Activated T-cell treated with anti-CD3 and anti-CD28 coated beads, Interleukin-2, amount 50 U/mL, for 4 hours (primary cell): ENCODE data around the gene SORCS3. TPM values are rescaled to one million over a fixed set of nuclear protein-coding genes. Genes with fewer than 3 reads are reported as not detected.

ENCODE experiments used
- ATAC-seq, 2 donors: fragments of 200-7000 bp; cut with Tn5 transposase; one replicate each; pipeline ENCODE4 v1.10.0; 2021
- DNase-seq: peaks from one replicate; pipeline ENCODE4 v3.0.0-alpha.2; 2020
- H3K27me3 Mint-ChIP-seq: one replicate; pipeline ENCODE4 v1.8.0; 2021; ENCODE audit warnings: low read depth, mixed read lengths
- H3K36me3 Mint-ChIP-seq: one replicate; pipeline ENCODE4 v1.8.0; 2022; ENCODE audit warnings: mixed read lengths; ENCODE audit not compliant: insufficient read depth
- H3K4me1 Mint-ChIP-seq: one replicate; pipeline ENCODE4 v1.8.0; 2021; ENCODE audit warnings: low read depth, mixed read lengths
- H3K4me3 Mint-ChIP-seq: one replicate; pipeline ENCODE4 v1.8.0; 2021; ENCODE audit warnings: mild to moderate bottlenecking, moderate library complexity, mixed read lengths
- H3K9me3 Mint-ChIP-seq: one replicate; pipeline ENCODE4 v1.8.0; 2021; ENCODE audit warnings: mixed read lengths
- total RNA-seq, 3 donors: library from RNA; stranded (reverse); gene quantifications; one replicate each; pipeline ENCODE4 v1.2.1, GENCODE V29; 2021

The SORCS3 gene
- total RNA-seq, 3 donors from 2014 or later, result not detected

DNA sequence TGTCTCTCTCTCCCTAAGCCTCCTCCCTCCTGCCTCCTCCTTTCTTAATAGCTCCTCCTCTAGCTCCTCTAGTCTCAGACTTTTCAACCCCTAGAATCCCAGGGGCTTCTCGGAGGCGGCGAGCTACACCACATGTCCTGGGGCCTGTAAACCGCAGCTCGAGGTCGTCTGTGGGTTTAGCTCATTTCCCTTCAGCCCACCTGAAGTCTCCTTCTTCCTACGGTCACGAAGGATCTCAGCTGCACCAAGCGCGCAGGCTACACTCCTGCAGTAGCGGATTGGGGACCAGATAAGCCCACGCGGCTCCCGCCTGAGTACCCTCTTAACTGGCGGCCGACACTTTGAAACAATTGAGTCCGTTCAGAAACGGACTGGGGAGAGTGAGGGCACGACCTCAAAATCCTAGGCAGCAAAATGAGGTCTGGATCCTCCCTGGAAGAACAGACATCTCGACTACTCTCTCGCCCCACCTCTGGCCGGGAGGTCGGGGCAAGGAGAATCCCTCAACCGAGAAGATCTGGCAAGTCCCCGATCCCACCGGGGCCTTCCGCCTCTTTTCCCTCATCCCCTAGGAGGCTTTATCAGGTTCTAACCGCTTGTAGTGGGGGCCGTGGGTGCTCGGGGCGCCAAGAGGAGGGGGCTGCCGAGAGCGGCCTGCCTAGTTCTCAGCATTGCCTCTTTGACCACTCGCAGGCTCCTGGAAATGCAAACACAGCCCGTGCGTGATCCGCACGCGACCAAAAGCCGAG, 1.3 kb upstream of the SORCS3 start:
- Mint-ChIP-seq H3K4me1 (peaks cover 10% of the 10 kb centered on the region), H3K4me3 (no peak overlapping the region), H3K36me3 (no peaks in the 10 kb centered on the region), H3K9me3 (no peaks in the 10 kb centered on the region), H3K27me3 (peaks cover 63% of the 10 kb centered on the region)
- DNase-seq (no peak), ATAC-seq (no peak)

DNA sequence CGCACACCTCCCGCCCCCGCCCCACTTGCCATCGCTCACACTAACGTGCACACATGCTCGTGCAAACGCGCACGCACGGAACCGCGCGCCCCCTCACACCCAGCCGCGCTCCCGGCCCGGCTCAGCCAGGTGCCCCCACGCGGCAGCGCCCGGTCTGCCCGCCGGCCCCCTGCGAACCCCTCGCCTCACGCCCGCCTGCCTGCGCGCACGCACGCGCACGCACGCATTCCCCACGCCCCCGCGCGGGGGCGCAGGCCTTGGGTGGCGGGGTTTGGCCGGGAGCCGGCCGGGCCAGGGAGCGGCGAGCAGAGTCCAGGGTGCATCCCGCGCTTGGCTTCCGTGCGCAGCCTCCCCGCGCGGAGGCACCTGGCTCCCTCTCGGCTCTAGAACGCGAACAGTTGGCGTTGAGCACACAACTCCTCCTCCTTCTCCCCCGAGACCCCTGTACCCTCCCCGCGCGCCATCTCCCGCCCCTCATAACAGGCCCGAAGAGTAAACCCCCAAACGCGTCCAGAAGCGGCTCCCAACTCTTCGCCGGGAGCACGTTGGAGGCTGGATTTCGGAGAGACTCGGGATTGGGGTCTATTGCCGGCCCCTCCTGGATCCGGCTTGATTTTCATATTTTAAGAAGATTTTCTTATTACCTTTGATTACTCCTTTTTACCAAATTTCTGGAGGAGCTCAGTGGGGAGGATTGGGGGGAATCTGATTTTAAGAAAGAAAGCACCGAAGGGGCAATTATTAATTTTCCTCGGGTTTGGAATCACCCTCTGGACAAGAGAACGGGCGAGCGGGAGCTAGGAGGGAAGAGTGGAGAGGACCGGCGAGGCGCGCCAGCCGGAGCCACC, 527 bp upstream of the SORCS3 start:
- no peak for ATAC-seq
- Mint-ChIP-seq H3K27me3 (peaks cover 64% of the 10 kb centered on the region), H3K4me1 (peaks cover 10% of the 10 kb centered on the region), H3K9me3 (no peaks in the 10 kb centered on the region), H3K36me3 (no peaks in the 10 kb centered on the region), H3K4me3 (no peak overlapping the region)
- no peak for DNase-seq

DNA sequence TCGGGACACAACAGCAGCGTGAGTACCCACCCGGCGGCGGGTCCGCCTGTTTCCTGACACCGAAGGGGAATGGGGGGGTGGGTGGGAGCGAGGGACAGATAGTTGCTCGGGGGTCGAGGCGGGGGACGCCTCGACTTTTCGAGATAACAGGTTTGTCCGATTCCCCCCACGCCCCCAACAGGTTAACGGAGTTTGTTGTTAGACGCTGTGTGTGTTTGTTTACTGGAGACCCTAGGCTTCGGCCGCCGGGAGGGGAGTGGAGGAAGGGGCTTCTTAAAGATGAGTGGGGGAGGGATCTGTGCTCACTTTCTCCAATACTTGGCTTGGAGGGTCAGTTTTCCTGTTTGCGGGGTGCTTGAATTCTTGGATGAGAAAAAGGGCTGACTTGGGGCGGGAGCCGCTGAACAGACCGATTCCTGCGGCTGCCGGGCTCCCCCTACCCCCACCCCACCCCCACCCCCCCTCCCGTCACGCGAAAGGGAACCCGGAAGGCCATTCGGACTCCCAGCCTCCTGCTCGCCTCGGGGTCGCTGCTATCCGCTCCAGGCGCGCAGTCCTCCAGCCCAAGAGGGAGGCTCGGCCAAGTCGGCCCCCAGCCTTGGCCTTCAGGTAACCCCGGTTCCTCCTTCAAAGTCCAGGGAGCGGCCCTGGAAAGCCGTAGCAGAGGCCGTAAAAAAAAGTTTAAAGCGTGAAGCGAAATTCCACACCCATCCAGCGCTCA, 1.0 kb downstream of the SORCS3 start:
- Mint-ChIP-seq H3K36me3 (no peaks in the 10 kb centered on the region), H3K4me1 (peaks cover 10% of the 10 kb centered on the region), H3K9me3 (no peaks in the 10 kb centered on the region), H3K27me3 (peaks cover 67% of the 10 kb centered on the region), H3K4me3 (no peak overlapping the region)
- DNase-seq, result no peak
- ATAC-seq, result no peak

DNA sequence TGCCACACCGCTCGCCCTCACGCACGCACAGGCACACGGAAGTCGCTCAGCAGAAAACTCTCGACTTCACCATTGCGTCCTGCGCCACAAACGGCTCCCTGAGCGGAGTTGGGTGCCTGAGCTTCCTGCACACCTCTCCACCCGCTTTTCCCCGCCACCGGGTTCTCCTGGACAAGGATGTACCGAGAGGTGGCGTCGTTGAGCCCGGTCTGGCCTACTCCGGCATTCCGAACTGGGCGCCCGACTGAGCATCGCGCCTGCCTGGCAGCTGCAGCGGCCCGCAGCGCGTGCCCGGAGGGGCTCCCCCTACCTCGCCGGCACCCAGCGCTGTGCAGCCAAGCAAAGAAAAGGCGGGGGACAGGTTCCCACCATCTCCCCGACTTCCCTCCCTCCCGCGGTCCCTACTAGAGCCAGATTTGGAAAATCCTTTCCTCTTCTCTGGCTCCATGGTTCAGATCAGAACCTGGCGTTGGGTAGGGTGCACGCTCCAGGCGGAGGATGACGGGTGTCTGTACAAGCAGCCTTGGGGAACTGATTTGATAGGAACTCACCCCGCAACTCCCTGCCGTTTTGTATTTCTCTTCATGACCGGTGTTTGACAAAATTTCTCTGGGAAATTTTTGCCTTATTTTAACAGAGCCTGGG, 1.7 kb downstream of the SORCS3 start:
- H3K36me3 Mint-ChIP-seq, result no peaks in the 10 kb centered on the region
- ATAC-seq (no peak), DNase-seq (no peak)
- H3K27me3 Mint-ChIP-seq, result peaks cover 65% of the 10 kb centered on the region
- H3K4me3 Mint-ChIP-seq, result no peak overlapping the region
- H3K4me1 Mint-ChIP-seq, result peaks cover 10% of the 10 kb centered on the region
- H3K9me3 Mint-ChIP-seq, result no peaks in the 10 kb centered on the region

DNA sequence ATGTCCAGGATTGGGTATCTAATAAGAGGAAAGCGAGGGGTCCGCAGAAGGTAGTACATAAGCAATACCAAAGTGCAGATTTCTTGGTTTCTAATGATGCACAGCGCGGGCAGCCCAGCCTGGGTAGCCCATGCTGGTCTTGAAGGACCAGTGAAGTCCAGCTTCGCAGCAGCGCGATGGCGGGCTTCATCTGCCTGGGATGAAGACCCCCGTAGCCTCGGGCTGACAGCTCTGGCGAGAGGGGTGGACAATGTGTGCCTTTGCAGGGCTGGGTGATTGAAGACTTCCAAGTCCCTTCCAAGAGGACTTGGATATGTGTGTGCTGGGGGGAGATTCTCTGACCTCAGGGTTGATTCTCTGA, 2.2 kb downstream of the SORCS3 start:
- Mint-ChIP-seq H3K27me3 (peaks cover 64% of the 10 kb centered on the region), H3K4me3 (no peak overlapping the region), H3K4me1 (peaks cover 10% of the 10 kb centered on the region), H3K9me3 (no peaks in the 10 kb centered on the region), H3K36me3 (no peaks in the 10 kb centered on the region)
- ATAC-seq, result no peak
- no peak for DNase-seq

DNA sequence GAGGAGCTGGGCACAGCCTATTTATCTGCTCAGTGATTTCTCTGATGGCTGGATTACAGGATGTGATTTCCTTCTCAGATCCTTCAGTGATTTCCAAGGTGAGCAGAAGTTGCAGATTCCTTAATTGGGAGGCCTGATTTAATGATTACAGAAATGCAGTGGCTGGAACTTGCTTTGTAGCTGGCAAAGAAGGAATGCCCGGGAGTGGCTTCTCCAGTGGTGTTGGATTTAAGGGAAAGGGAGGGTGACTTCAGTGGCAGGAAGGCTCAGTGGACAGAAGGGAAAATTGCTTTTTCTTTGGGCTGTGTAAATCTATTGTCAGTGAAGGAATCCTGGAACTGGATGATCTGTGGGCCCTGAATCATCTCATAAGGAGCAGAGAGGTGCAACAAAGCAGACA, 5.1 kb downstream of the SORCS3 start:
- Mint-ChIP-seq H3K27me3 (peaks cover 56% of the 10 kb centered on the region), H3K9me3 (no peaks in the 10 kb centered on the region), H3K36me3 (no peaks in the 10 kb centered on the region), H3K4me1 (no peaks in the 10 kb centered on the region), H3K4me3 (no peak overlapping the region)
- ATAC-seq (no peak), DNase-seq (no peak)

DNA sequence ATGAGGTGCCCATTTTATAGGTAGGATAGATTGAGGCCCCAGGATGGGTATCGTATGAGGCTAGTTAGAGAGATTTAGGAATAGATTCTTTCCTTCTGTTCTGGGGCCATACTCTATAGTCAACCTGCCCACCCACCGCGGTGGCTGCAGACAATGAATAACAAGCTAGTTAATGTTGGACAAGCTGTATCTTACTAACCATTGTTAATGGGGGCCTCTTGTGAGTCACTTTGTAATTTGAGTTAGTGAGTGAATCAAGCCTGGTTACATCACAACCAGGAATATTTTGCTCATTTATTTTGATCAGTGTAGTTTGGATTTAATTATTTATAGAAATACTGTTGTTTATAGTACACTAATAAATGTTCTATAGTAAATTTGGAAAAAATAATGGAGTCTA, 7.3 kb downstream of the SORCS3 start:
- Mint-ChIP-seq H3K36me3 (no peaks in the 10 kb centered on the region), H3K9me3 (no peaks in the 10 kb centered on the region), H3K4me3 (no peak overlapping the region), H3K4me1 (no peaks in the 10 kb centered on the region), H3K27me3 (peaks cover 42% of the 10 kb centered on the region)
- ATAC-seq, result no peak
- no peak for DNase-seq

DNA sequence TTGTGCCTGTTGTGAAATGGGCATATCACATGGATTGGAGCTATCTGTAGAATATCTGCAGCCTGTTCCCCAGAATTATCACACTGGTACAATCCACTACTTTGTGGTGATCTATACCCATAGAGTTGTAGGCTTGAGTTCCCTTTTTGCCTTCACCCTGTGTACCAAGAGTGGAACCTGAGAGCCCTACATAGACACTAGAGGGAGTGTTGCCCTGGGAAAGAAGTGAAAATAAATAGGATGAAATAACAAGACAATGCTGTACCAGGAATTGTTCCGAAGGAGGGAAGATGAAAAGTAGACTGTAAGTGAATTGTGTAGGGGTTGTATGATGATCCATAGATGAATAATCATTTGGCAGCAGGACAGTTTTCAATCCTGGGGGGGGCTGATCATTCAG, 9.0 kb downstream of the SORCS3 start:
- H3K4me3 Mint-ChIP-seq, result no peak overlapping the region
- peaks cover 28% of the 10 kb centered on the region for H3K27me3 Mint-ChIP-seq
- no peaks in the 10 kb centered on the region for H3K4me1 Mint-ChIP-seq
- no peaks in the 10 kb centered on the region for H3K9me3 Mint-ChIP-seq
- ATAC-seq (no peak), DNase-seq (no peak)
- H3K36me3 Mint-ChIP-seq, result no peaks in the 10 kb centered on the region

DNA sequence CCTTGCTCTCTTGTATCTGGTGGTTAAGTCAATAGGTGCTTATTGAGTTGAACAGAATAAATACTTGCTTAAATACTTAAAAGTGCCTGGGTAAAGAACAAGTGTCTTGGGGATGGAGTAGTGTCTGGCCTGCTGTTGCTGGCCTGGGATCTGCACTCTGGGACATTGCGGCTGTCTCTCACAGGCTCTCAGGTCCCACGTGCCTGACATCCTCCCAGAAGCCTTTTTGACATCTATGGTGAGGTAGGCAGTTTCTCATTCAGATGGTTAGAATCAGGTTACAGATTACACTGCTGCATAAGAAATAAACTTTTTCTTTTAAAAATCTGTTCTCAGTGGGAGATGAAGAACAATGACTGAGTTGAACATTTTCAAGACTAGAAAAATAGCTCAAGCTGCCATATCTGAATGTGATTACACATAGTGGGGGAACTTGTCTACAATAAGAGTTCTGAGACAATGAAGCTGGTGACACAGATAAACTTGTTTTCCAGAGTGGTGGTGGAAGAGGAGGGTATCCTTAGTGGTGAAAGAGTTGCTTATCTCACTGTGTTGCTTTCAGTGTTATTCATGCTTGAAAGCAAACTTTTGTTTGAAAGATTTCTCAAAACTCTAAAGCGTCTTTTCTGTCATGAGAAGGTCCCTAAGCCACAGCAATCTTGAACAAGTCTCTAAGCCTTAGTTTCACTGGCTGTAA, 9.7 kb downstream of the SORCS3 start:
- Mint-ChIP-seq H3K27me3 (peaks cover 28% of the 10 kb centered on the region), H3K4me3 (no peak overlapping the region), H3K9me3 (no peaks in the 10 kb centered on the region), H3K4me1 (no peaks in the 10 kb centered on the region), H3K36me3 (no peaks in the 10 kb centered on the region)
- ATAC-seq, result no peak
- DNase-seq, result no peak

DNA sequence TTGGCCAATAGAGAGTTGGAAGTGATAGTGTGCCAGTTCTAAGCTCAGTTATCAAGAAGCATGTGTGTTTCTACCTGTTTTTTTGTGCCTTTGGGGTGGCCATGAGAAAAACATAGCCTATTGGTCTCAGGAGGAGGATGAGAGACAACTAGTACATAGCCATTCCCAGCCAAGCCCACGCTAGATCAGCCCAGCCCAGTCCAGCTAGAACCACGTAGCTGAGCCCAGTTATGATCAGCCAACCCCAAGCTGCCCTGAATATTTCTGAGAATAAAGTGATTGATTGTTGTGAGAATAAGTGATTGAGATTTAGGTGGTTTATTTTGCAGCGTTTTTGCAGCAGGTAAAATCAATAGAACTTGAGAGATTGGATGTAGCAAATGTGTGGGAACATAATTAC, 15.9 kb downstream of the SORCS3 start:
- DNase-seq (no peak), ATAC-seq (no peak)
- Mint-ChIP-seq H3K27me3 (peaks cover 12% of the 10 kb centered on the region), H3K9me3 (no peaks in the 10 kb centered on the region), H3K4me1 (no peaks in the 10 kb centered on the region), H3K36me3 (no peaks in the 10 kb centered on the region), H3K4me3 (no peak overlapping the region)

DNA sequence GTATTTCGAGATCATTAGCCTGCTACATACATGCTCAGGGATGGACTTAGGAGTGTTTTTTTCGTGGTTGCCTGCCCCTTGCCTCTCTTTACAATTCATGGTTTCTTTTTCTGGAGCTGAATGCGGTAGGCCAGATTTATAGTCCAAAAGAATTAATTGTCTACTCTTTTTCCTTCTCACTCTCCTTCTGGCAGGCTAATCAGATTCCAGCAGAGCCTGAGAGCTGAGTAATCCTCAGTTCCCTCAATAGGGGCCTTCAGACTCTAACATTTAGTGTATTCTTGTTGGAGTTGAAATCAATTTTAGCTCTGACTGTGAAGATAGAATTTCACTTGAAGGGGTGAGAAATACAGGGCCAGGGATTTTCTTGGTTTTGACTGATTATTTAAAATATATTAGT, 16.4 kb downstream of the SORCS3 start:
- H3K4me3 Mint-ChIP-seq, result no peak overlapping the region
- H3K4me1 Mint-ChIP-seq, result no peaks in the 10 kb centered on the region
- peaks cover 12% of the 10 kb centered on the region for H3K27me3 Mint-ChIP-seq
- no peaks in the 10 kb centered on the region for H3K36me3 Mint-ChIP-seq
- ATAC-seq (no peak), DNase-seq (no peak)
- H3K9me3 Mint-ChIP-seq, result no peaks in the 10 kb centered on the region

DNA sequence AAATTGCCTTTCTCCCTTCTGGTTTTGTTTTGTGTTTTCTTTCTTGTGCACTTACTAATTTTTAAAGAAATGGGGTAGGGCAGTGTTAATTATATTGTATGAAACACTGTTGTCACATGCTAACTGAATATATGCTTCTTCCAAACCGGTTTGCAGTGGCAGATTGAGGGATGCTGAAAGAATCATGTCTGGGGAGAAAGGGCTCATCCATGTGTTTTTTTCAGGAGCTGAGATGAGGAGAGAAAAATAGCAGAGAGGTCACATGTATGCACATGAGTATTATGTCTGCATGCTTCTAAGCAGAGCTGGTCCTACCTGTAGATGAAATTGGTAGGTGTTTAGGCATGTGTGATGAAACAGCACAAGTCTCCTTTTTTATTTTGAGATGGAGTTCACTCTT, 17.0 kb downstream of the SORCS3 start:
- no peaks in the 10 kb centered on the region for H3K4me1 Mint-ChIP-seq
- DNase-seq, result no peak
- peaks cover 12% of the 10 kb centered on the region for H3K27me3 Mint-ChIP-seq
- no peak overlapping the region for H3K4me3 Mint-ChIP-seq
- no peaks in the 10 kb centered on the region for H3K36me3 Mint-ChIP-seq
- no peak for ATAC-seq
- no peaks in the 10 kb centered on the region for H3K9me3 Mint-ChIP-seq

DNA sequence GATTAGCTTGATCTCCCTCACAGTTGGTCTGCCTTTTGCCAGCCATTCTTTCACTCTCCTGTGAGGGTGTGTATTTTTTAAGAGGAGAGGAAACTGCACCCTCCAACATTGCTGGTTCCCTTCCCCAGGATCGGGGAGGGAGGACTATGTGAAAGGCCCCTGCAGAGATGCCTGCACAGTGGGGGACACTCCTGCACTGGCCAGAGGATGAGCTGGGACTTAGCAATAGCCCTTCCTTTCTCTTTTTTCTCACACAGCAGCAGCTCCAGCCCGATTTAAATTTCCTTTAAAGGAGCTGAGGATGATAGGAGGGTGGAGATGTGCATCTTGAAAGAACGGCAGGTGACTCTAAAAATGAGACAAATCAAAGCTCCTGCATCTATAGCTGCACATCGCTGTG, 18.7 kb downstream of the SORCS3 start:
- Mint-ChIP-seq H3K9me3 (no peaks in the 10 kb centered on the region), H3K27me3 (peaks cover 12% of the 10 kb centered on the region), H3K36me3 (no peaks in the 10 kb centered on the region), H3K4me1 (no peaks in the 10 kb centered on the region), H3K4me3 (no peak overlapping the region)
- no peak for DNase-seq
- no peak for ATAC-seq

DNA sequence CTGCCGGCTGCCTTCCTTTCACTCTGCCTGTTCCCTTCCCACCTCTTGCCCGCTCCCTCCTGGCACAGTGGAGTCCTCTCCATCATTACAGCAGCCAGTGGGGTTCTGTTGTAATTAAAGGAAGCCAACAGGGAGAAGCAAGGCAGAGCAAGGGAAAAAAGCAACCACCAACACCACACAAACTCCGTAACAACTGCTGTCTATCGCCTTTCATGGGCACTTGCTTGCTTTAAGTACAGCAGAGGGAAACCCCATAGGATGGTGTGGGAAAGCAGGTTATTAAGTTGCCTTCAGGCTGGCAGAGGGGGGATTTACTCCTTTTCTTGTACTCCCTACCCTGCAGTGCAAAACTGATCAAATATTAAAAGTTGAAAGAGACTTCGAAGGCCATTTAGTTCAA, 22.0 kb downstream of the SORCS3 start:
- Mint-ChIP-seq H3K27me3 (peaks cover 11% of the 10 kb centered on the region), H3K4me3 (no peak overlapping the region), H3K4me1 (no peaks in the 10 kb centered on the region), H3K36me3 (no peaks in the 10 kb centered on the region), H3K9me3 (no peaks in the 10 kb centered on the region)
- ATAC-seq (no peak), DNase-seq (no peak)
